PC-9 (cell line): Measurements from ENCODE around the gene MT1G. TPM values are rescaled to one million over a fixed set of nuclear protein-coding genes. Genes with fewer than 3 reads are reported as not detected.
"Not testable (repeated sequence)": the region's sequence is repeated elsewhere in the genome, so short reads cannot be mapped to it uniquely, and the experiment has no call there.

Experiments
- BruUV-seq: library from RNA; stranded (reverse); fragments of 400-500 nt; replicated peaks from 2 replicates; lab custom pipeline; 2021; lab: Mats Ljungman, UMichigan
- CTCF ChIA-PET: fragments of 300-600 bp; sonication (Branson Sonifier 250); formaldehyde crosslinking; loops from one replicate; lab custom pipeline; 2022; ENCODE audit warnings: antibody characterized with exemption; lab: Charles Lee
- POLR2A ChIA-PET: fragments of 300-600 bp; sonication (Branson Sonifier 250); formaldehyde crosslinking; loops from one replicate; lab custom pipeline; 2022; ENCODE audit warnings: antibody characterized with exemption; ENCODE audit not compliant: unreplicated experiment; lab: Charles Lee
- DNase-seq, 2 experiments: peaks; one replicate each; pipeline versions ENCODE4 v3.0.0 to v3.0.0-alpha.2; 2015 to 2022; ENCODE audit warnings: mixed read lengths in 1 of 2
- H2AFZ ChIP-seq: fragments of 200-600 bp; sonication (generic); 2 replicates; pipeline ENCODE4 v1.8.1; 2017; ENCODE audit warnings: antibody characterized with exemption
- H3F3A ChIP-seq: fragments of 200-600 bp; sonication (generic); 2 replicates; pipeline ENCODE4 v1.8.1; 2017; ENCODE audit warnings: antibody characterized with exemption, mild to moderate bottlenecking, low read depth; ENCODE audit not compliant: insufficient read depth
- H3K27ac ChIP-seq: fragments of 200-600 bp; sonication (generic); 2 replicates; pipeline ENCODE4 v1.6.1; 2016; ENCODE audit warnings: mixed run types
- H3K27me3 ChIP-seq: fragments of 200-600 bp; sonication (generic); 2 replicates; pipeline ENCODE4 v1.6.1; 2016; ENCODE audit warnings: low read depth, mixed run types; ENCODE audit not compliant: insufficient read depth
- H3K36me3 ChIP-seq: fragments of 200-600 bp; sonication (generic); 2 replicates; pipeline ENCODE4 v1.6.1; 2016; ENCODE audit warnings: low read depth, mixed run types
- H3K4me1 ChIP-seq: fragments of 200-600 bp; sonication (generic); replicated peaks from 2 replicates; pipeline ENCODE4 v1.6.1; 2016; ENCODE audit warnings: mixed run types; ENCODE audit not compliant: insufficient read depth
- H3K4me2 ChIP-seq: fragments of 200-600 bp; sonication (generic); 2 replicates; pipeline ENCODE4 v1.6.1; 2017; ENCODE audit warnings: mixed run types
- H3K4me3 ChIP-seq: fragments of 200-600 bp; sonication (generic); 2 replicates; pipeline ENCODE4 v1.6.1; 2016; ENCODE audit warnings: mixed run types
- H3K79me2 ChIP-seq: fragments of 200-600 bp; sonication (generic); 2 replicates; pipeline ENCODE4 v1.6.1; 2017; ENCODE audit warnings: low read depth, mixed run types
- H3K9me2 ChIP-seq: fragments of 200-600 bp; sonication (generic); 2 replicates; pipeline ENCODE4 v1.8.1; 2017; ENCODE audit warnings: mild to moderate bottlenecking; ENCODE audit not compliant: insufficient read depth
- H3K9me3 ChIP-seq: fragments of 200-600 bp; sonication (generic); 2 replicates; pipeline ENCODE4 v1.8.1; 2016; ENCODE audit warnings: low read depth; ENCODE audit not compliant: insufficient read depth
- H4K20me1 ChIP-seq: fragments of 200-600 bp; sonication (generic); 2 replicates; pipeline ENCODE4 v1.8.1; 2017; ENCODE audit not compliant: insufficient read depth
- EZH2 ChIP-seq: fragments of 200-600 bp; sonication (generic); IDR thresholded peaks from 2 replicates; pipeline ENCODE4 v1.8.0; 2017; ENCODE audit warnings: antibody characterized with exemption, low read depth
- intact Hi-C: fragments of 100-400 bp; cut with micrococcal nuclease; formaldehyde crosslinking; loops from one replicate; pipeline ENCODE4 v1.10.0; 2022; ENCODE audit not compliant: unreplicated experiment
- total RNA-seq: library from RNA; stranded (reverse); gene quantifications from 2 replicates; pipeline ENCODE4 v1.2.3, GENCODE V29; 2021
- TF ChIP-seq, protein P1 (sequence below): fragments of 200-600 bp; sonication (generic); conservative IDR thresholded peaks from 2 replicates; pipeline ENCODE4 v1.6.1; 2017; ENCODE audit warnings: mixed run types, antibody characterized with exemption, mild to moderate bottlenecking, moderate library complexity

Gene MT1G
- total RNA-seq, 1 experiment from 2014 or later: not detected

DNA sequence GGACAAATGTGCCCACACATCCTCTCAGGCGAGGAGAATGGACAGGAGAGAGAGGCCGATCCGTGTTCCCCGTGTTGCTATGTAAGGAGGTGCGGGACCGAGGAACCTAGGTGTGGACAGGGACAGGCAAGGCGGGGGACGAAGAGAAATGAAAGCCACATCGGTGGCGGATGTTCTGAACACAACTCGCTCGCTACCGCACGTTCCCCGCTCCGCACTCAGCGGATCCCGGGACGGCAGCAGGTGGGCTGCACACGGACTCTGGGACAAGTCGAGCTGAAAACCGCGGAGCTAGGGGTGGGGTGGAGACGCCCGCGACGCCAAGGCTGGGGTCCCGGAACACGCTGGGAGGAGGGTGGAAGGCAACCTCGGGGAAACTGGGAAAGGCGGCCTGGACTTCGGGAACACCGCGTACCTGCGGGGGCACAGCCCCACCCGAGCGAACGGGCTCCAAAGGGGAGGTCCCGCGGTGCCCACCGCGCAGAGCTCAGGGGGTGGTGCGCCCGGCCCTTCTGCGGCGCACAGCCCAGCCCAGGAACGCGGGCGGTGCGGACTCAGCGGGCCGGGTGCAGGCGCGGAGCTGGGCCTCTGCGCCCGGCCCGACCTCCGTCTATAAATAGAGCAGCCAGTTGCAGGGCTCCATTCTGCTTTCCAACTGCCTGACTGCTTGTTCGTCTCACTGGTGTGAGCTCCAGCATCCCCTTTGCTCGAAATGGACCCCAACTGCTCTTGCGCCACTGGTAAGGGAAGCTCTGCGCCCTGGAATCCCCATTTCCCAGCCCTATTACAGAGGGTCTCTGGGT is 42.5 kb downstream of the MT1G start, which contains the start of gene MT1E:
Gene MT1E, plus strand, starts transcription at position 642 of the 803 bp plus-strand sequence. Its CDS starts 71 bp downstream, at position 713.
- intact Hi-C loops: no loop called here
- Histone ChIP-seq H3K9me2 (no peaks in the 10 kb centered on the region), H2AFZ (no peak within 1 kb of the TSS), H3K79me2 (no peaks in the 10 kb centered on the region), H3K4me1 (peaks cover 17% of the 10 kb centered on the region), H4K20me1 (no peaks in the 10 kb centered on the region), H3K27me3 (no peaks in the 10 kb centered on the region), H3K9me3 (no peaks in the 10 kb centered on the region), H3K36me3 (no peaks in the 10 kb centered on the region), H3K4me3 (no peak within 1 kb of the TSS), H3K27ac (peak within 1 kb of the TSS; percentile 62; the same call in 1 of the 2 replicates), H3K4me2 (0 out of 2 replicates have a peak within 1 kb of the TSS, but pooled peaks have one; percentile 62), H3F3A (peaks cover 8% of the 10 kb centered on the region; the same call in 1 of the 2 replicates)
- CTCF ChIA-PET: interaction anchor here (0.5 kb wide), 1 partner anchor 229 kb away, joined by 3 read pairs; no protein-coding TSS in a partner anchor
- POLR2A ChIA-PET: no interaction called here
- TF ChIP-seq EZH2: no peak
- TF ChIP-seq, protein P1, sequence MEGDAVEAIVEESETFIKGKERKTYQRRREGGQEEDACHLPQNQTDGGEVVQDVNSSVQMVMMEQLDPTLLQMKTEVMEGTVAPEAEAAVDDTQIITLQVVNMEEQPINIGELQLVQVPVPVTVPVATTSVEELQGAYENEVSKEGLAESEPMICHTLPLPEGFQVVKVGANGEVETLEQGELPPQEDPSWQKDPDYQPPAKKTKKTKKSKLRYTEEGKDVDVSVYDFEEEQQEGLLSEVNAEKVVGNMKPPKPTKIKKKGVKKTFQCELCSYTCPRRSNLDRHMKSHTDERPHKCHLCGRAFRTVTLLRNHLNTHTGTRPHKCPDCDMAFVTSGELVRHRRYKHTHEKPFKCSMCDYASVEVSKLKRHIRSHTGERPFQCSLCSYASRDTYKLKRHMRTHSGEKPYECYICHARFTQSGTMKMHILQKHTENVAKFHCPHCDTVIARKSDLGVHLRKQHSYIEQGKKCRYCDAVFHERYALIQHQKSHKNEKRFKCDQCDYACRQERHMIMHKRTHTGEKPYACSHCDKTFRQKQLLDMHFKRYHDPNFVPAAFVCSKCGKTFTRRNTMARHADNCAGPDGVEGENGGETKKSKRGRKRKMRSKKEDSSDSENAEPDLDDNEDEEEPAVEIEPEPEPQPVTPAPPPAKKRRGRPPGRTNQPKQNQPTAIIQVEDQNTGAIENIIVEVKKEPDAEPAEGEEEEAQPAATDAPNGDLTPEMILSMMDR: no peak
- TSS peak; percentile 21 for BruUV-seq
- no peak for DNase-seq

DNA sequence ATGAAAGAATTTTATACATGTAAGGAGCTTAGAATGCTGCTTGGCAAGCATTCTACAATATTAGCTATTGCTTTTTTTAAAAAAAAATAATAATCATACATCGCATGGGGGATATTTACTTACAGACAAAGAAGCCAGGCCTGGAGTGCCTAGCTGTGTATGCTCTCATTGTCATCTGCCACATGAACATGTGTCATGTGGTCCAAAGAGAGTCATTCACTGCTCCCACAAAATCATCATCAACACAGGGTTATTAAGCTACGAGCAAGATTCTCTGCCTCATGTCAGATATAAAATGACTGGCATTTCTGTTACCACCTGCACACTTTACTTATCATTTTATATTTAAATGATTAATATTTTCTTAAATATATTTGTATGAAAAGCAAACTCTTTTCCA is 44.2 kb downstream of the MT1G start:
- Histone ChIP-seq H3K27me3 (no peaks in the 10 kb centered on the region), H3K36me3 (no peaks in the 10 kb centered on the region), H3K4me1 (peaks cover 17% of the 10 kb centered on the region), H3K9me3 (no peaks in the 10 kb centered on the region), H2AFZ (no peak overlapping the region), H4K20me1 (no peaks in the 10 kb centered on the region), H3K9me2 (no peaks in the 10 kb centered on the region), H3K27ac (no peak overlapping the region), H3F3A (peaks cover 4% of the 10 kb centered on the region; the same call in 1 of the 2 replicates), H3K79me2 (no peaks in the 10 kb centered on the region), H3K4me3 (no peak overlapping the region), H3K4me2 (no peak overlapping the region)
- no TSS peak for BruUV-seq
- no peak for DNase-seq
- TF ChIP-seq, protein P1: no peak
- no peak for TF ChIP-seq EZH2
- ChIA-PET CTCF (no interaction called here), POLR2A (no interaction called here)
- intact Hi-C loops: no loop called here

DNA sequence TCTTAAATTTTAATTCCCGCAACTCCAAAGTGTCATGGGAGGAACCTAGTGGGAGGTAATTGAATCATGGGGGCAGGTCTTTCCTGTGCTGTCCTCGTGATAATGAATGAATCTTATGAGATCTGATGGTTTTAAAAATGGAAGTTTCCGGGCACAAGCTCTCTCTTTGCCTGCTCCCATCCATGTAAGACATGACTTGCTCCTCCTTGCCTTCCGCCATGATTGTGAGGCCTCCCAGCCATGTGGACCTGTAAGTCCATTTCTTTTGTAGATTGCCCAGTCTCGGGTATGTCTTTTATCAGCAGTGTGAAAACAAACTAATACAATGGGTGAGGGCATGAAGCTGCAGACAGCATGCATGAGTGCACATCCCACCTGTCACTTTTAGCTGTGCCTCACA is 44.7 kb downstream of the MT1G start:
- CTCF ChIA-PET, H3K27me3 ChIP-seq, DNase-seq, H3K9me2 ChIP-seq, H3K4me3 ChIP-seq, H3F3A ChIP-seq, H2AFZ ChIP-seq, H3K4me2 ChIP-seq, H3K9me3 ChIP-seq, H4K20me1 ChIP-seq, H3K27ac ChIP-seq, H3K36me3 ChIP-seq, intact Hi-C loops, BruUV-seq, H3K79me2 ChIP-seq, POLR2A ChIA-PET: not testable (repeated sequence)
- peaks cover 17% of the 10 kb centered on the region for H3K4me1 ChIP-seq

DNA sequence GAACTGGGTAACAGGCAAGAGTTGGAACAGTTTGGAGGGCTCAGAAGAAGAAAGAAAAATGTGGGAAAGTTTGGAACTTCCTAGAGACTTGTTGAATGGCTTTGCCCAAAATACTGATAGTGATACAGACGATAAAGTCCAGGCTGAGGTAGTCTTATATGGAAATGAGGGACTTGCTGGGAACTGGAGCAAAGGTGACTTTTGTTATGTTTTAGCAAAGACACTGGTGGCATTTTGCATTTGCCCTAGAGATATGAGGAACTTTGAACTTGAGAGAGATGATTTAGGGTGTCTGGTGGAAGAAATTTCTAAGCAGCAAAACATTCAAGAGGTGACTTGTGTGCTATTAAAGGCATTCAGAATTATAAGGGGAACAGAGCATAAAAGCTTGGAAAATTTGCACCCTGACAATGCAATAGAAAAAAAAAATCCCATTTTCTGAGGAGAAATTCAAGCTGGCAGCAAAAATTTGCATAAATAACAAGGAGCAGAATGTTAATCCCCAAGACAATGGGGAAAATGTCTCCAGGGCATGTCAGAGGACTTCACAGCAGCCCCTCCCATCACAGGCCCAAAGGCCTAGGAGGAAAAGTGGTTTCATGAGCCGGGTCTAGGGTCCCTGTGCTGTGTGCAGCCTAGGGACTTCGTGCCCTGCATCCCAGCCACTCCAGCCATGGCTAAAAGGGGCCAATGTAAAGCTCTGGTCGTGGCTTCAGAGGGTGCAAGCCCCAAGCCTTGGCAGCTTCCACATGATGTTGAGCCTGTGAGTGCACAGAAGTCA is 46.0 kb downstream of the MT1G start:
- H3K9me2 ChIP-seq, H3K4me2 ChIP-seq, H3K9me3 ChIP-seq, H4K20me1 ChIP-seq, H3K27me3 ChIP-seq, H3K79me2 ChIP-seq, intact Hi-C loops, BruUV-seq, H3F3A ChIP-seq, H3K27ac ChIP-seq, H3K36me3 ChIP-seq, H3K4me3 ChIP-seq, POLR2A ChIA-PET, H2AFZ ChIP-seq, DNase-seq, CTCF ChIA-PET: not testable (repeated sequence)
- H3K4me1 ChIP-seq: peaks cover 13% of the 10 kb centered on the region
